Nephron (organoid): ENCODE measurements around the gene COL27A1.
A peak's percentile ranks its signal among the peaks of the same experiment; 100 is the strongest.
"Not testable (repeated sequence)": the region's sequence is repeated elsewhere in the genome, so short reads cannot be mapped to it uniquely, and the experiment has no call there.

Experiments
- H3K27ac Mint-ChIP-seq, 3 experiments: 2 replicates each; pipeline ENCODE4 v1.8.0; 2020; ENCODE audit warnings: mixed read lengths in 3 of 3, mild to moderate bottlenecking in 2 of 3, moderate library complexity in 1 of 3
- H3K27me3 Mint-ChIP-seq: 2 replicates; pipeline ENCODE4 v1.8.0; 2021; ENCODE audit warnings: low read depth, mild to moderate bottlenecking, moderate library complexity, mixed read lengths
- H3K36me3 Mint-ChIP-seq: 2 replicates; pipeline ENCODE4 v1.8.0; 2020; ENCODE audit warnings: low read depth, mixed read lengths
- H3K4me1 Mint-ChIP-seq: 2 replicates; pipeline ENCODE4 v1.8.0; 2020; ENCODE audit warnings: mixed read lengths
- H3K4me3 Mint-ChIP-seq, 3 experiments: 2 replicates each; pipeline ENCODE4 v1.8.0; 2020; ENCODE audit warnings: mild to moderate bottlenecking in 3 of 3, mixed read lengths in 3 of 3, moderate library complexity in 2 of 3
- H3K9me3 Mint-ChIP-seq: 2 replicates; pipeline ENCODE4 v1.8.0; 2020; ENCODE audit warnings: mixed read lengths
- CTCF ChIP-seq, 3 experiments: fragments of 200-600 bp; sonication (generic); IDR thresholded peaks; one replicate each; pipeline ENCODE4 v1.5.0; 2021; ENCODE audit warnings: antibody characterized with exemption in 3 of 3; ENCODE audit not compliant: unreplicated experiment in 3 of 3

The COL27A1 gene

GRCh38 chr9:114316605-114317230, 161.4 kb downstream of the COL27A1 start:
- no peaks in the 10 kb centered on the region for H3K4me1 Mint-ChIP-seq
- peaks cover 13% of the 10 kb centered on the region for H3K36me3 Mint-ChIP-seq
- H3K27me3 Mint-ChIP-seq: no peaks in the 10 kb centered on the region
- H3K4me3 Mint-ChIP-seq: no peak overlapping the region
- H3K9me3 Mint-ChIP-seq: no peaks in the 10 kb centered on the region
- peak overlapping the region in 1 of 3 experiments; percentile 2 for H3K27ac Mint-ChIP-seq
- no peak for TF ChIP-seq CTCF (IDR thresholded peaks at IDR 0.05; ENCODE audit: unreplicated experiment in 3 of 3)

- no peak overlapping the region for H3K4me3 Mint-ChIP-seq
Observed at GRCh38 chr9:114317665-114318357, 162.5 kb downstream of the COL27A1 start.

GRCh38 chr9:114318416-114318815, 163.1 kb downstream of the COL27A1 start:
- Mint-ChIP-seq H3K4me1 (no peaks in the 10 kb centered on the region), H3K4me3 (no peak overlapping the region), H3K27ac (no peak overlapping the region), H3K9me3 (no peaks in the 10 kb centered on the region), H3K36me3 (peaks cover 1% of the 10 kb centered on the region), H3K27me3 (no peaks in the 10 kb centered on the region)
- TF ChIP-seq CTCF (IDR thresholded peaks at IDR 0.05; ENCODE audit: unreplicated experiment in 3 of 3): no peak

More at GRCh38 chr9:114317665-114318357, 162.5 kb downstream of the COL27A1 start:
- H3K9me3 Mint-ChIP-seq: no peaks in the 10 kb centered on the region
- peaks cover 3% of the 10 kb centered on the region for H3K36me3 Mint-ChIP-seq
- no peaks in the 10 kb centered on the region for H3K4me1 Mint-ChIP-seq
- no peak for TF ChIP-seq CTCF (IDR thresholded peaks at IDR 0.05; ENCODE audit: unreplicated experiment in 3 of 3)
- no peak overlapping the region for H3K27ac Mint-ChIP-seq
- H3K27me3 Mint-ChIP-seq: no peaks in the 10 kb centered on the region

- no peak overlapping the region for H3K4me3 Mint-ChIP-seq
- H3K27me3 Mint-ChIP-seq: no peaks in the 10 kb centered on the region
- H3K36me3 Mint-ChIP-seq: no peaks in the 10 kb centered on the region
- TF ChIP-seq CTCF (IDR thresholded peaks at IDR 0.05; ENCODE audit: unreplicated experiment in 3 of 3): no peak
- no peaks in the 10 kb centered on the region for H3K9me3 Mint-ChIP-seq
- H3K4me1 Mint-ChIP-seq: no peaks in the 10 kb centered on the region
- H3K27ac Mint-ChIP-seq: no peak overlapping the region
Observed at GRCh38 chr9:114319147-114319546, 163.8 kb downstream of the COL27A1 start.

GRCh38 chr9:114320710-114321109, 165.4 kb downstream of the COL27A1 start:
- not testable (repeated sequence) for H3K4me1 Mint-ChIP-seq, H3K4me3 Mint-ChIP-seq, H3K27ac Mint-ChIP-seq, H3K27me3 Mint-ChIP-seq, H3K36me3 Mint-ChIP-seq, H3K9me3 Mint-ChIP-seq

- no peaks in the 10 kb centered on the region for H3K27me3 Mint-ChIP-seq
- H3K27ac Mint-ChIP-seq: no peak overlapping the region
- no peak for TF ChIP-seq CTCF (IDR thresholded peaks at IDR 0.05; ENCODE audit: unreplicated experiment in 3 of 3)
- H3K36me3 Mint-ChIP-seq: no peaks in the 10 kb centered on the region
- no peaks in the 10 kb centered on the region for H3K9me3 Mint-ChIP-seq
- no peak overlapping the region for H3K4me3 Mint-ChIP-seq
- no peaks in the 10 kb centered on the region for H3K4me1 Mint-ChIP-seq
Observed at GRCh38 chr9:114321759-114322158, 166.4 kb downstream of the COL27A1 start.

- not testable (repeated sequence) for H3K27me3 Mint-ChIP-seq, H3K4me1 Mint-ChIP-seq
Observed at GRCh38 chr9:114322160-114322818, 167.0 kb downstream of the COL27A1 start.

GRCh38 chr9:114322831-114323531, 167.6 kb downstream of the COL27A1 start, which contains the start of gene ORM1:
Gene ORM1 (plus strand): TSS chr9:114323098. CDS start chr9:114323134, 36 bp downstream.
- H3K27me3 Mint-ChIP-seq, H3K36me3 Mint-ChIP-seq, H3K4me1 Mint-ChIP-seq, H3K9me3 Mint-ChIP-seq, H3K27ac Mint-ChIP-seq, H3K4me3 Mint-ChIP-seq: not testable (repeated sequence)

More at GRCh38 chr9:114322160-114322818, 167.0 kb downstream of the COL27A1 start:
- not testable (repeated sequence) for H3K36me3 Mint-ChIP-seq, H3K27ac Mint-ChIP-seq, H3K4me3 Mint-ChIP-seq, H3K9me3 Mint-ChIP-seq

GRCh38 chr9:114323849-114324248, 168.5 kb downstream of the COL27A1 start:
- not testable (repeated sequence) for H3K4me3 Mint-ChIP-seq, H3K9me3 Mint-ChIP-seq

More at GRCh38 chr9:114323849-114324248, 168.5 kb downstream of the COL27A1 start:
- H3K27me3 Mint-ChIP-seq, H3K27ac Mint-ChIP-seq, H3K36me3 Mint-ChIP-seq, H3K4me1 Mint-ChIP-seq: not testable (repeated sequence)
